GM03348 (cell line): ENCODE measurements around the gene SLC35E1.

Source experiments
- DNase-seq: peaks from one replicate; pipeline ENCODE4 v3.0.0; 2012; ENCODE audit warnings: low spot score

Gene SLC35E1

GRCh38 chr19:16572332-16573211 is at the start of gene SLC35E1:
Gene SLC35E1, minus strand, starts transcription at chr19:16572415. Its CDS starts 51 bp downstream, at chr19:16572364.
- peak; percentile 100 for DNase-seq

GRCh38 chr19:16621165-16621800 is 49.1 kb upstream of the SLC35E1 start:
- DNase-seq: no peak

GRCh38 chr19:16620584-16620983 is 48.4 kb upstream of the SLC35E1 start:
- DNase-seq: no peak

GRCh38 chr19:16620018-16620417 is 47.8 kb upstream of the SLC35E1 start:
- DNase-seq: no peak

GRCh38 chr19:16619457-16619856 is 47.2 kb upstream of the SLC35E1 start:
- DNase-seq: peak; percentile 35

- no peak for DNase-seq
Observed at GRCh38 chr19:16618248-16618647, 46.0 kb upstream of the SLC35E1 start.

GRCh38 chr19:16615808-16616207 is 43.6 kb upstream of the SLC35E1 start:
- no peak for DNase-seq

- no peak for DNase-seq
Observed at GRCh38 chr19:16614941-16615340, 42.7 kb upstream of the SLC35E1 start.

GRCh38 chr19:16613841-16614240 is 41.6 kb upstream of the SLC35E1 start:
- no peak for DNase-seq

- peak; percentile 36 for DNase-seq
Observed at GRCh38 chr19:16612636-16613035, 40.4 kb upstream of the SLC35E1 start.

GRCh38 chr19:16611121-16611520 is 38.9 kb upstream of the SLC35E1 start:
- DNase-seq: no peak

- no peak for DNase-seq
Observed at GRCh38 chr19:16609511-16610200, 37.4 kb upstream of the SLC35E1 start.

GRCh38 chr19:16608290-16608739 is 36.1 kb upstream of the SLC35E1 start:
- peak; percentile 87 for DNase-seq

- DNase-seq: no peak
Observed at GRCh38 chr19:16607819-16608218, 35.6 kb upstream of the SLC35E1 start.

GRCh38 chr19:16605553-16605994 is 33.4 kb upstream of the SLC35E1 start:
- DNase-seq: no peak

GRCh38 chr19:16605115-16605514 is 32.9 kb upstream of the SLC35E1 start:
- no peak for DNase-seq

- no peak for DNase-seq
Observed at GRCh38 chr19:16604615-16605014, 32.4 kb upstream of the SLC35E1 start.

GRCh38 chr19:16603090-16603489 is 30.9 kb upstream of the SLC35E1 start:
- DNase-seq: no peak

GRCh38 chr19:16601378-16602052 is 29.3 kb upstream of the SLC35E1 start:
- no peak for DNase-seq

GRCh38 chr19:16600824-16601223 is 28.6 kb upstream of the SLC35E1 start:
- no peak for DNase-seq

GRCh38 chr19:16599655-16600346 is 27.6 kb upstream of the SLC35E1 start:
- no peak for DNase-seq
